Natural killer cell (primary cell): Measurements from ENCODE around the gene METAP1D. TPM values are rescaled to one million over a fixed set of nuclear protein-coding genes. Genes with fewer than 3 reads are reported as not detected.

Experiments
- ATAC-seq, 3 donors: fragments of 150-1000 bp in 2 of 3; fragments of 200-7000 bp in 1 of 3; cut with Tn5 transposase; 1 replicate in 1 of 3; 2 replicates in 2 of 3; pipeline ENCODE4 v1.10.0; 2021; ENCODE audit warnings: mild to moderate bottlenecking in 2 of 3, moderate library complexity in 2 of 3
- DNase-seq, 2 donors: peaks; one replicate each; pipeline versions ENCODE4 v3.0.0 to v3.0.0-alpha.2; 2013 to 2021; ENCODE audit warnings: mixed read lengths in 1 of 2
- H3K27ac ChIP-seq: one replicate; pipeline ENCODE4 v1.5.1; 2013; ENCODE audit warnings: mild to moderate bottlenecking, low read length
- H3K27me3 ChIP-seq: one replicate; pipeline ENCODE4 v1.6.1; 2013; ENCODE audit warnings: low read length; ENCODE audit not compliant: control insufficient read depth, insufficient read depth
- H3K36me3 ChIP-seq: one replicate; pipeline ENCODE4 v1.6.1; 2013; ENCODE audit warnings: low read length; ENCODE audit not compliant: control insufficient read depth, insufficient read depth
- H3K4me1 ChIP-seq: one replicate; pipeline ENCODE4 v1.6.1; 2013; ENCODE audit warnings: low read length; ENCODE audit not compliant: control insufficient read depth, insufficient read depth
- H3K4me3 ChIP-seq: one replicate; pipeline ENCODE4 v1.5.1; 2013; ENCODE audit warnings: low read length
- H3K9me3 ChIP-seq: one replicate; pipeline ENCODE4 v1.6.1; 2013; ENCODE audit warnings: low read length; ENCODE audit not compliant: control insufficient read depth, insufficient read depth
- H3K27ac Mint-ChIP-seq, 2 donors: one replicate each; pipeline ENCODE4 v1.8.0; 2022; ENCODE audit warnings: mild to moderate bottlenecking in 2 of 2, mixed read lengths in 2 of 2, moderate library complexity in 1 of 2
- H3K27me3 Mint-ChIP-seq, 2 donors: one replicate each; pipeline ENCODE4 v1.8.0; 2022; ENCODE audit warnings: low read depth in 2 of 2, mixed read lengths in 2 of 2
- H3K36me3 Mint-ChIP-seq: one replicate; pipeline ENCODE4 v1.8.0; 2022; ENCODE audit warnings: mixed read lengths
- H3K4me1 Mint-ChIP-seq, 2 donors: one replicate each; pipeline ENCODE4 v1.8.0; 2022; ENCODE audit warnings: mixed read lengths in 2 of 2
- H3K4me3 Mint-ChIP-seq: one replicate; pipeline ENCODE4 v1.8.0; 2022; ENCODE audit warnings: mild to moderate bottlenecking, moderate library complexity, mixed read lengths
- H3K9me3 Mint-ChIP-seq, 2 donors: one replicate each; pipeline ENCODE4 v1.8.0; 2022; ENCODE audit warnings: mixed read lengths in 2 of 2
- WGBS: methylation state at CpG from one replicate; pipeline ENCODE4 v1.1.7; 2013; ENCODE audit warnings: missing lambda C conversion rate; ENCODE audit not compliant: insufficient coverage; 5-methylcytosine and 5-hydroxymethylcytosine counted together
- intact Hi-C: fragments of 100-400 bp; cut with micrococcal nuclease; formaldehyde crosslinking; loops from one replicate; pipeline ENCODE4 v1.14.2; 2022
- total RNA-seq, 4 donors: library from RNA; stranded (reverse); fragments of 120-200 nt in 1 of 4; gene quantifications; one replicate each; pipeline versions ENCODE4 v1.2.3 to v1.2.4, GENCODE V29; 2013 to 2022
- TF ChIP-seq, protein P1 (sequence below): fragments of 200-600 bp; IDR thresholded peaks from one replicate; pipeline ENCODE4 v1.8.0; 2022; ENCODE audit warnings: antibody characterized with exemption

Gene METAP1D
- total RNA-seq, 3 donors from 2014 or later (not counting 1 experiment from before 2014, with no cell fraction given), result 2.8 to 3.4 (median 3.2) TPM

DNA sequence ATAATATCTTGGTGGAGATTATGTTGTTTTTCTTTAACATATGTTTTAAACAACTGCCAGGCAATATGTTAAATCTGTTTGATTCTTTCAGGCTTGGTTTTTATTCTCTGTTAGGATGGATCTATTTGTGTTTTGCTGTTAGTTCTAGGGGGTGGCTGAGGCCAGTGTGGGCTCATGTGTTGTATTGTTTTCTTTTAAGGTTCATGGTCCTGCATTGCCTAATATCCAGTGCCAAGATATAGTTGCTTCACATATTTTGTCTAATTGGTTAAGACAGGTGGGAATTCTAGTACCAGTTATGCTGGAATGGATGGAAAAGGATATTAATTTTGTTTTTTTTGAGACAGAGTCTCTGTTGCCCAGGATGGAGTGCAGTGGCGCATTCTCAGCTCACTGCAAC is 7.6 kb downstream of the METAP1D start:
- Histone ChIP-seq H3K4me1 (peaks cover 14% of the 10 kb centered on the region), H3K9me3 (no peaks in the 10 kb centered on the region), H3K36me3 (no peaks in the 10 kb centered on the region), H3K27me3 (no peaks in the 10 kb centered on the region), H3K27ac (no peak overlapping the region), H3K4me3 (no peak overlapping the region)
- no peaks in the 10 kb centered on the region for H3K27me3 Mint-ChIP-seq
- DNase-seq (no peak), ATAC-seq (no peak)
- TF ChIP-seq, protein P1, sequence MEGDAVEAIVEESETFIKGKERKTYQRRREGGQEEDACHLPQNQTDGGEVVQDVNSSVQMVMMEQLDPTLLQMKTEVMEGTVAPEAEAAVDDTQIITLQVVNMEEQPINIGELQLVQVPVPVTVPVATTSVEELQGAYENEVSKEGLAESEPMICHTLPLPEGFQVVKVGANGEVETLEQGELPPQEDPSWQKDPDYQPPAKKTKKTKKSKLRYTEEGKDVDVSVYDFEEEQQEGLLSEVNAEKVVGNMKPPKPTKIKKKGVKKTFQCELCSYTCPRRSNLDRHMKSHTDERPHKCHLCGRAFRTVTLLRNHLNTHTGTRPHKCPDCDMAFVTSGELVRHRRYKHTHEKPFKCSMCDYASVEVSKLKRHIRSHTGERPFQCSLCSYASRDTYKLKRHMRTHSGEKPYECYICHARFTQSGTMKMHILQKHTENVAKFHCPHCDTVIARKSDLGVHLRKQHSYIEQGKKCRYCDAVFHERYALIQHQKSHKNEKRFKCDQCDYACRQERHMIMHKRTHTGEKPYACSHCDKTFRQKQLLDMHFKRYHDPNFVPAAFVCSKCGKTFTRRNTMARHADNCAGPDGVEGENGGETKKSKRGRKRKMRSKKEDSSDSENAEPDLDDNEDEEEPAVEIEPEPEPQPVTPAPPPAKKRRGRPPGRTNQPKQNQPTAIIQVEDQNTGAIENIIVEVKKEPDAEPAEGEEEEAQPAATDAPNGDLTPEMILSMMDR, result no peak
- no peaks in the 10 kb centered on the region for H3K9me3 Mint-ChIP-seq
- H3K4me1 Mint-ChIP-seq, result peaks cover 15 to 16% of the 10 kb centered on the region in 2 donors
- no peaks in the 10 kb centered on the region for H3K36me3 Mint-ChIP-seq
- no peak overlapping the region for H3K4me3 Mint-ChIP-seq
- intact Hi-C loops, result no loop called here
- no peak overlapping the region for H3K27ac Mint-ChIP-seq
- WGBS, result 100% methylated on average over 1 of the region's 1 CpG

DNA sequence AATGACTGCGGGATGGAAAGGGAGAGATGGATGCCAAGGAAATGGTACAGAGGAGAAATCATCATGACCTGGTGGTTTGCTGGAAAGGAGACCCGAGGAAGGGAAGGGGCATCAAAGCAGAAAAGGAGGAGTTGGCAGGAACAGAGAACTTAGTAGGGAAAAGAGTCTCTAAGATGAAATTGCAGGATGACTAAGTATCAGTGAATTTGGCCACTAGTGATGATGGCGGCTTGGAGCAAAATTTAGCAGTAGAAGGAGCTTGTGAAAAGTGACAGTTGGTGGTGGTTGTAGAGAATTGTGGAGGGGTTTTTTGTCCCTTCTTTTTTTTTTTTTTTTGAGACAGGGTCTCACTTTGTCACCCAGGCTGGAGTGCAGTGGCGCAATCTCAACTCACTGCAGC is 10.1 kb downstream of the METAP1D start:
- Mint-ChIP-seq H3K4me3 (peak overlapping the region; percentile 11), H3K9me3 (no peaks in the 10 kb centered on the region), H3K4me1 (peaks cover 26 to 27% of the 10 kb centered on the region in 2 donors), H3K27me3 (no peaks in the 10 kb centered on the region), H3K27ac (no peak overlapping the region), H3K36me3 (no peaks in the 10 kb centered on the region)
- intact Hi-C loops, result no loop called here
- 94% methylated on average over 4 of the region's 4 CpGs for WGBS
- H3K9me3 ChIP-seq, result no peaks in the 10 kb centered on the region
- no peak overlapping the region for H3K27ac ChIP-seq
- no peaks in the 10 kb centered on the region for H3K36me3 ChIP-seq
- peaks cover 14% of the 10 kb centered on the region for H3K4me1 ChIP-seq
- ATAC-seq (no peak), DNase-seq (no peak)
- TF ChIP-seq, protein P1, result no peak
- no peak overlapping the region for H3K4me3 ChIP-seq
- no peaks in the 10 kb centered on the region for H3K27me3 ChIP-seq

DNA sequence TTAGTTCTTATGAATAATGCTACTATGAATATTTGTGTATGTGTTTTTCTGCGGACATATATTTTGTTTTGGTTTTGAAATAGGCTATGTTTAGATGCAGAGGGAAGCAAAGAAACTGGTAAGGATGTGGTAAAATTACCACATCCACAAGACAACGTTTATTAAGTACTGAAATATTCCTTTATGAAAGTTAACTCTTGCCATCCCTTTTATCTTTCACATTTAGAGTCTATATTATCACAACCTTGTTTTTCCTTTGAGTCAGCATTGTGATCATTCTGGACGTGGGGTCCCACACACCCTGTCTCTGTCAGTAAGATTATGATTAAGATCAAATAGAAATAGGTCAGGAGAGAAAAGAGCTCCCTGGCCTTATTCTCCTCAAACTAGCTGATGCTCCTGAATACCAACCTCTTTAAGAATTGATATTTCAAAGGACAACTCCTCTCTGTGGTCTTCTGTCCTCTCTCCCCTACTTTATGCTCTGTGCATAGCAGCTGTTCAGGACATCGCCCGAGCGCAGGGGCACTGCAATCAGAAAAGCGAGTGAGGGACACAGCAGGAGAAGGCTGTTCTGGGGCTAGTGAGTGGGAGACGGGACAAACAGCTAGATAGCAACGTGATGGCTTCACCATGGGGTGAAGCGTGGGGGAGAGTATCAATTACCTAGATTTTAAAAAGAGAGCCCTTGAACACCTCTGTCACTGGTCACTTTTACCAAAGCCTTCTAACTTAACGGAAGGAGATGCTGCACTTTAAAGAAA is 12.2 kb downstream of the METAP1D start:
- peak overlapping the region; percentile 71 for H3K4me3 Mint-ChIP-seq

More for the DNA sequence above, 12.2 kb downstream of the METAP1D start:
- no peak overlapping the region for H3K4me3 ChIP-seq
- no peaks in the 10 kb centered on the region for H3K9me3 ChIP-seq
- peaks cover 14% of the 10 kb centered on the region for H3K4me1 ChIP-seq
- ATAC-seq (peak; percentile 67 to 85 (median 68)), DNase-seq (peak in 1 of 2 donors; percentile 26)
- no peaks in the 10 kb centered on the region for H3K27me3 Mint-ChIP-seq
- peaks cover 26 to 32% of the 10 kb centered on the region in 2 donors for H3K4me1 Mint-ChIP-seq
- no peaks in the 10 kb centered on the region for H3K36me3 Mint-ChIP-seq
- TF ChIP-seq, protein P1, result no peak
- no peaks in the 10 kb centered on the region for H3K27me3 ChIP-seq
- H3K9me3 Mint-ChIP-seq, result no peaks in the 10 kb centered on the region
- H3K27ac Mint-ChIP-seq, result peak overlapping the region in 1 of 2 donors; percentile 68
- H3K36me3 ChIP-seq, result no peaks in the 10 kb centered on the region
- WGBS, result 65% methylated on average over 8 of the region's 11 CpGs
- no peak overlapping the region for H3K27ac ChIP-seq
- intact Hi-C loops, result no loop called here
